H9 (cell line): ENCODE data around the gene FOXP2. TPM values are rescaled to one million over a fixed set of nuclear protein-coding genes. Genes with fewer than 3 reads are reported as not detected.

ENCODE experiments used
- DNase-seq: peaks from one replicate; pipeline ENCODE4 v3.0.0-alpha.2; 2017
- H2AFZ ChIP-seq: one replicate; pipeline ENCODE4 v1.6.1; 2013; ENCODE audit warnings: mild to moderate bottlenecking, low read length, control low read depth, moderate library complexity
- H2AK5ac ChIP-seq: 2 replicates; pipeline ENCODE4 v1.6.1; 2013; ENCODE audit warnings: low read length, control low read depth, mixed read lengths; ENCODE audit not compliant: insufficient read length
- H2BK120ac ChIP-seq: one replicate; pipeline ENCODE4 v1.6.1; 2013; ENCODE audit warnings: low read depth, mild to moderate bottlenecking, low read length, control low read depth, inconsistent platforms; ENCODE audit not compliant: poor library complexity, severe bottlenecking
- H2BK12ac ChIP-seq: 2 replicates; pipeline ENCODE4 v1.6.1; 2013; ENCODE audit warnings: low read length, control low read depth, mixed read lengths, low read depth; ENCODE audit not compliant: insufficient read length
- H2BK15ac ChIP-seq: 2 replicates; pipeline ENCODE4 v1.6.1; 2013; ENCODE audit warnings: low read depth, low read length, control low read depth
- H2BK20ac ChIP-seq: one replicate; pipeline ENCODE4 v1.6.1; 2013; ENCODE audit warnings: low read depth, mild to moderate bottlenecking, low read length, control low read depth, inconsistent platforms; ENCODE audit not compliant: poor library complexity, severe bottlenecking
- H2BK5ac ChIP-seq: 2 replicates; pipeline ENCODE4 v1.6.1; 2013; ENCODE audit warnings: low read length, control low read depth, mixed read lengths; ENCODE audit not compliant: insufficient read length
- H3K14ac ChIP-seq: 2 replicates; pipeline ENCODE4 v1.6.1; 2013; ENCODE audit warnings: low read length, control low read depth; ENCODE audit not compliant: insufficient read depth
- H3K18ac ChIP-seq: 2 replicates; pipeline ENCODE4 v1.6.1; 2013; ENCODE audit warnings: low read depth, mild to moderate bottlenecking, mixed read lengths, low read length, control low read depth; ENCODE audit not compliant: insufficient read length
- H3K23ac ChIP-seq: 2 replicates; pipeline ENCODE4 v1.6.1; 2013; ENCODE audit warnings: low read length, control low read depth, mixed read lengths, low read depth; ENCODE audit not compliant: insufficient read length
- H3K23me2 ChIP-seq: 2 replicates; pipeline ENCODE4 v1.6.1; 2013; ENCODE audit warnings: low read depth, mild to moderate bottlenecking, mixed read lengths, low read length, control low read depth; ENCODE audit not compliant: insufficient read length, poor library complexity, severe bottlenecking
- H3K27ac ChIP-seq: 2 replicates; pipeline ENCODE4 v1.5.1; 2013; ENCODE audit warnings: low read length, control low read depth, mixed read lengths, low read depth; ENCODE audit not compliant: insufficient read length
- H3K27me3 ChIP-seq: 2 replicates; pipeline ENCODE4 v1.6.1; 2013; ENCODE audit warnings: low read length, control low read depth, inconsistent platforms; ENCODE audit not compliant: insufficient read depth
- H3K4ac ChIP-seq: 2 replicates; pipeline ENCODE4 v1.6.1; 2013; ENCODE audit warnings: low read depth, mild to moderate bottlenecking, control low read depth, inconsistent platforms, low read length, moderate library complexity
- H3K4me1 ChIP-seq: 2 replicates; pipeline ENCODE4 v1.6.1; 2013; ENCODE audit warnings: low read length, control low read depth, inconsistent platforms; ENCODE audit not compliant: insufficient read depth
- H3K4me2 ChIP-seq: 2 replicates; pipeline ENCODE4 v1.6.1; 2013; ENCODE audit warnings: low read length, control low read depth, mixed read lengths; ENCODE audit not compliant: insufficient read length, insufficient read depth
- H3K56ac ChIP-seq: 2 replicates; pipeline ENCODE4 v1.6.1; 2013; ENCODE audit warnings: low read depth, mild to moderate bottlenecking, mixed read lengths, low read length, control low read depth; ENCODE audit not compliant: insufficient read length
- H3K79me1 ChIP-seq: 2 replicates; pipeline ENCODE4 v1.6.1; 2013; ENCODE audit warnings: low read depth, mild to moderate bottlenecking, moderate library complexity, low read length, control low read depth, inconsistent platforms; ENCODE audit not compliant: insufficient read depth, poor library complexity, severe bottlenecking
- H3K79me2 ChIP-seq: 2 replicates; pipeline ENCODE4 v1.6.1; 2013; ENCODE audit warnings: low read length, control low read depth, inconsistent platforms; ENCODE audit not compliant: insufficient read depth
- H3K9ac ChIP-seq: 2 replicates; pipeline ENCODE4 v1.6.1; 2013; ENCODE audit warnings: low read length, control low read depth, mixed read lengths; ENCODE audit not compliant: insufficient read length; ENCODE audit errors: extremely low read depth
- H3K9me3 ChIP-seq: one replicate; pipeline ENCODE4 v1.6.1; 2013; ENCODE audit warnings: low read depth, low read length, inconsistent platforms; ENCODE audit not compliant: control insufficient read depth
- H3T11ph ChIP-seq: one replicate; pipeline ENCODE4 v1.6.1; 2013; ENCODE audit warnings: mild to moderate bottlenecking, low read length, control low read depth, inconsistent platforms
- H4K20me1 ChIP-seq: one replicate; pipeline ENCODE4 v1.6.1; 2013; ENCODE audit not compliant: control insufficient read depth, insufficient read length, insufficient read depth
- H4K5ac ChIP-seq: 2 replicates; pipeline ENCODE4 v1.6.1; 2013; ENCODE audit warnings: low read depth, mild to moderate bottlenecking, mixed read lengths, low read length, control low read depth; ENCODE audit not compliant: insufficient read length
- H4K8ac ChIP-seq: replicated peaks from 2 replicates; pipeline ENCODE4 v1.6.1; 2013; ENCODE audit warnings: low read length, control low read depth, mixed read lengths, low read depth; ENCODE audit not compliant: insufficient read length
- H4K91ac ChIP-seq: 2 replicates; pipeline ENCODE4 v1.6.1; 2013; ENCODE audit warnings: low read depth, mild to moderate bottlenecking, moderate library complexity, mixed read lengths, low read length, control low read depth; ENCODE audit not compliant: insufficient read length
- H3K27ac Mint-ChIP-seq, 3 experiments: 2 replicates in 2 of 3; 3 replicates in 1 of 3; pipeline ENCODE4 v1.8.0; 2020 to 2021; ENCODE audit warnings: mixed read lengths in 3 of 3, mild to moderate bottlenecking in 1 of 3, moderate library complexity in 1 of 3
- H3K27me3 Mint-ChIP-seq: 2 replicates; pipeline ENCODE4 v1.8.0; 2021; ENCODE audit warnings: low read depth, mild to moderate bottlenecking, moderate library complexity, mixed read lengths
- H3K36me3 Mint-ChIP-seq, 3 experiments: 2 replicates in 2 of 3; 3 replicates in 1 of 3; pipeline ENCODE4 v1.8.0; 2020 to 2021; ENCODE audit warnings: low read depth in 3 of 3, mixed read lengths in 3 of 3; ENCODE audit not compliant: insufficient read depth in 1 of 3
- H3K4me1 Mint-ChIP-seq, 2 experiments: 2 replicates each; pipeline ENCODE4 v1.8.0; 2020; ENCODE audit warnings: mixed read lengths in 2 of 2
- H3K4me3 Mint-ChIP-seq, 2 experiments: 2 replicates in 1 of 2; 3 replicates in 1 of 2; pipeline ENCODE4 v1.8.0; 2020 to 2021; ENCODE audit warnings: mild to moderate bottlenecking in 2 of 2, mixed read lengths in 2 of 2, moderate library complexity in 1 of 2
- H3K9me3 Mint-ChIP-seq, 2 experiments: 2 replicates in 1 of 2; 3 replicates in 1 of 2; pipeline ENCODE4 v1.8.0; 2020; ENCODE audit warnings: mild to moderate bottlenecking in 2 of 2, mixed read lengths in 2 of 2, moderate library complexity in 1 of 2
- CTCF ChIP-seq: fragments of 200-600 bp; sonication (generic); conservative IDR thresholded peaks from 3 replicates; pipeline ENCODE4 v1.8.0; 2021; ENCODE audit warnings: antibody characterized with exemption, mild to moderate bottlenecking
- WGBS: extraction: QIAGEN DNeasy Blood & Tissue Kit; methylation state at CpG from one replicate; pipeline ENCODE4 v1.1.7; 2013; ENCODE audit warnings: missing lambda C conversion rate, low lambda C conversion rate, mixed read lengths; ENCODE audit not compliant: insufficient read length; ENCODE audit errors: extremely low coverage; 5-methylcytosine and 5-hydroxymethylcytosine counted together
- total RNA-seq: library from RNA; stranded (reverse); gene quantifications from 2 replicates; pipeline ENCODE4 v1.2.1, GENCODE V29; 2021

FOXP2 gene
- total RNA-seq, 1 experiment from 2014 or later, result not detected

GRCh38 chr7:114588506-114588905 is 173.9 kb downstream of the FOXP2 start:
- no peak for TF ChIP-seq CTCF
- Histone ChIP-seq H3K56ac (no peak overlapping the region), H2AFZ (no peak overlapping the region), H3K4me1 (no peaks in the 10 kb centered on the region), H2BK15ac (no peak overlapping the region), H3K27ac (no peak overlapping the region), H3K27me3 (no peaks in the 10 kb centered on the region), H4K8ac (no peak overlapping the region), H2BK120ac (no peak overlapping the region), H3K23me2 (no peaks in the 10 kb centered on the region), H4K20me1 (no peaks in the 10 kb centered on the region), H4K5ac (no peak overlapping the region), H3T11ph (no peak overlapping the region), H2BK20ac (no peak overlapping the region), H3K4me2 (no peak overlapping the region), H2BK12ac (no peak overlapping the region), H3K9ac (no peak overlapping the region), H3K9me3 (no peaks in the 10 kb centered on the region), H2AK5ac (no peak overlapping the region), H3K23ac (no peak overlapping the region), H3K14ac (no peak overlapping the region), H2BK5ac (no peak overlapping the region), H3K18ac (no peak overlapping the region), H4K91ac (no peak overlapping the region), H3K79me1 (no peaks in the 10 kb centered on the region), H3K79me2 (no peaks in the 10 kb centered on the region), H3K4ac (no peak overlapping the region)
- no peaks in the 10 kb centered on the region for H3K36me3 Mint-ChIP-seq
- no peak overlapping the region for H3K4me3 Mint-ChIP-seq
- no peaks in the 10 kb centered on the region for H3K9me3 Mint-ChIP-seq
- H3K4me1 Mint-ChIP-seq, result peaks cover 0 to 2% of the 10 kb centered on the region in 2 experiments; a peak in 1 of 4 replicates
- H3K27ac Mint-ChIP-seq, result no peak overlapping the region
- DNase-seq, result no peak
- no CpG with 5 or more reads among the region's 1 CpG for WGBS
- H3K27me3 Mint-ChIP-seq, result no peaks in the 10 kb centered on the region
